Measurements from ENCODE around the gene RFPL4AL1.
"Not testable (repeated sequence)": the region's sequence is repeated elsewhere in the genome, so short reads cannot be mapped to it uniquely, and the experiment has no call there.

Gene RFPL4AL1

GRCh38 chr19:55768818-55769217 is at the start of gene RFPL4AL1:
Gene RFPL4AL1, plus strand, starts transcription at chr19:55769118. Its CDS starts 2,687 bp downstream, at chr19:55771805.
- DNase-seq, result not testable (repeated sequence)

- no peak for DNase-seq
Observed at GRCh38 chr19:55720214-55720746, 48.6 kb upstream of the RFPL4AL1 start.

GRCh38 chr19:55720801-55721200 is 48.1 kb upstream of the RFPL4AL1 start:
- no peak for DNase-seq

GRCh38 chr19:55723491-55723890 is 45.4 kb upstream of the RFPL4AL1 start:
- DNase-seq, result no peak

- not testable (repeated sequence) for DNase-seq
Observed at GRCh38 chr19:55730378-55730777, 38.5 kb upstream of the RFPL4AL1 start.

GRCh38 chr19:55738302-55738701 is 30.6 kb upstream of the RFPL4AL1 start, which contains the start of gene NLRP9:
Gene NLRP9, minus strand, starts transcription at chr19:55738402. Its CDS starts 28 bp downstream, at chr19:55738374.
- DNase-seq, result no peak

GRCh38 chr19:55750715-55751114 is 18.2 kb upstream of the RFPL4AL1 start:
- no peak for DNase-seq

- no peak for DNase-seq
Observed at GRCh38 chr19:55753401-55753800, 15.5 kb upstream of the RFPL4AL1 start.

- DNase-seq, result not testable (repeated sequence)
Observed at GRCh38 chr19:55756808-55757207, 12.1 kb upstream of the RFPL4AL1 start.

- DNase-seq, result not testable (repeated sequence)
Observed at GRCh38 chr19:55758797-55759196, 10.1 kb upstream of the RFPL4AL1 start, which contains the start of gene RFPL4A. Gene RFPL4A, plus strand, starts transcription at chr19:55759097. Its CDS starts 2,704 bp downstream, at chr19:55761801.

GRCh38 chr19:55766466-55766865 is 2.5 kb upstream of the RFPL4AL1 start:
- no peak for DNase-seq

- DNase-seq, result not testable (repeated sequence)
Observed at GRCh38 chr19:55769632-55770031, 714 bp downstream of the RFPL4AL1 start.

- peak in 1 of 2 experiments; percentile 6 for DNase-seq
Observed at GRCh38 chr19:55777528-55777927, 8.6 kb downstream of the RFPL4AL1 start.

GRCh38 chr19:55778331-55778730 is 9.4 kb downstream of the RFPL4AL1 start:
- DNase-seq, result no peak

GRCh38 chr19:55781112-55781511 is 12.2 kb downstream of the RFPL4AL1 start:
- no peak for DNase-seq

GRCh38 chr19:55795021-55795420 is 26.1 kb downstream of the RFPL4AL1 start:
- DNase-seq, result no peak

GRCh38 chr19:55801416-55801815 is 32.5 kb downstream of the RFPL4AL1 start:
- no peak for DNase-seq

- DNase-seq, result no peak
Observed at GRCh38 chr19:55802281-55802680, 33.4 kb downstream of the RFPL4AL1 start.

GRCh38 chr19:55809381-55810058 is 40.6 kb downstream of the RFPL4AL1 start:
- DNase-seq, result peak; percentile 39 to 50

GRCh38 chr19:55811340-55811739 is 42.4 kb downstream of the RFPL4AL1 start:
- DNase-seq, result no peak

- no peak for DNase-seq
Observed at GRCh38 chr19:55812449-55812848, 43.5 kb downstream of the RFPL4AL1 start.

GRCh38 chr19:55813906-55814305 is 45.0 kb downstream of the RFPL4AL1 start:
- no peak for DNase-seq

GRCh38 chr19:55820037-55820436 is 51.1 kb downstream of the RFPL4AL1 start:
- DNase-seq, result no peak
